Measurements from ENCODE around the gene LAX1.
A peak's percentile ranks its signal among the peaks of the same experiment; 100 is the strongest.
"Not testable (repeated sequence)": the region's sequence is repeated elsewhere in the genome, so short reads cannot be mapped to it uniquely, and the experiment has no call there.

The LAX1 gene

DNA sequence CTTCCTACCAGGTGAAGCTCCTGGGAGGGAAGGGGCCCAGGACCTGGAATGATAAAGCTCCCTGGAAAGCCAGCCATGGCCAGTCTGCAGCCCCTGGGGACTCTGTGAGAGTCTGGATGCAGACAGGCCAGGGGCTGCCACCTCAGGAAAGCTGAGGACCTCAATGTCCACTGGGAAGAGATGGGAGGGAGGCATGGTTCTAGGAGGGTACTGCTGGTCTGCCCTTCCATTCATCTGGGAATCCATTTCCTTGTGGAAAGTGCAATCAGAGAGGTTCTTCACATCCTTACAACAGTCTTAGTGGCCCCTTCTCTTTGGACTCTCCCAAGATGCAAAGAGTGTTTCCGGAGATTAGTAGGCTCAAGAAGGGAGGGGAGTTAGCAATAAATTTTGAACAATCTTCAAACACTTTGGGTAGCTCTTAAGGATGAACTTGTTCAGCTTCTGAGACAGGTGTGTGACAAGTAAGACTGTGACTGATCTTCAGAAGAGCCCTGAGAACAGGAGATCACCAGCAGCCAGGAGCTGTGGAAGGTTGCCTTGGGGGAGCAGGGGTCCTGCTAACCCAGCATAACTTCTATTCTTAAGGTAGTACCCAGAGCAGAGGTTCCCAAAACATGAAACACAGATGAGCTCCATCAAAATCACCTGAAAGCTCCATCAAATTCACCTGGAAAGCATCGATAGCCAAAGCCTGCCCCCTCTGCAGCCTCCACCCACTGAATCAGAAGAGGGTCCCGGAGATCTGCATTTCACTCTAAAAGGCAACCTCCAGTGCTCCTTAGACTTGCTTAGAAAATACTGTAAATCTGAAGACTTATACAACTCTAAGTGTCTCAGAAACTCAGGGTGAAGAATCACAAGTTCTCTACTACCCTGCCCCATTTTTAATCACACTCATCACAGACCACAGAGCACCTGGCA is 616 bp upstream of the LAX1 start:
- no peak for DNase-seq (ENCODE audit: low read depth in 2 of 2, low spot score in 1 of 2)

DNA sequence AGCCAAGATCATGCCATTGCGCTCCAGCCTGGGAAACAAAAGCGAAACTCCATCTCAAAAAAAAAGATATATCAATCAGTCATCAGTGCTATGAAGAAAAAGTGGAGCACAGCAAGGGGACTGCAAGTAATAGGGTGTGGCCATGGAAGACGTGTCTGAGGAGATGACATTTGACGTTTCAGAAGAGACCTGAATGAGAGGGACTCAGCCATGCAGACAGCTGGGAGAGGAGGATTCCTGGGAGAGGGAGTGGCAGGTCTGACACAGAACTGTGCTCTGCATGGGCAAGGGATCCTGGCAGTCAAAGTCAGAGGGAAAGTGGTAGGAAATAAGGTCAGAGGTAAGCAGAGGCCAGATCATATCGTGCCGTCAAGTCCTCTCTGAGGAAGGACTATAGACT is 3.3 kb downstream of the LAX1 start:
- no peak for DNase-seq (ENCODE audit: low read depth in 2 of 2, low spot score in 1 of 2)

GRCh38 chr1:203769505-203770343 is 4.7 kb downstream of the LAX1 start:
- no peak for DNase-seq (ENCODE audit: low read depth in 2 of 2, low spot score in 1 of 2)

- DNase-seq (ENCODE audit: low read depth in 2 of 2, low spot score in 1 of 2), result no peak
Observed at GRCh38 chr1:203771901-203772301, 6.9 kb downstream of the LAX1 start.

DNA sequence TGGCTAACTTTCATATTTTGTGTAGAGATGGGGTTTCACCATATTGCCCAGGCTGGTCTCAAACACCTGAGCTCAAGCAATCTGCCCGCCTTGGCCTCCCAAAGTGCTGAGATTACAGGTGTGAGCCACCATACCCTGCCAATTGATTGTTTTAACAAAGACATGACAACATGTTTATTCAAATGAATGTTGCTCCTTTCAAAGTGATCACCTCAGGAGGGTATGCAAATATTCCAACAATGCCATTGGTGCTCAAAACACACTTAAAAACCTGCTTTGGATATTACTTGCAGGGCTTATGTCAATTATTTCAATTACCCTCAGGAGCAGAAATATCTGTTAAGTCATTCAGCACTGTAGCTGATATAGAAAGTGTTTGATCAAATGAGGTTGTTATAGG is 7.9 kb downstream of the LAX1 start:
- no peak for DNase-seq (ENCODE audit: low read depth in 2 of 2, low spot score in 1 of 2)

DNA sequence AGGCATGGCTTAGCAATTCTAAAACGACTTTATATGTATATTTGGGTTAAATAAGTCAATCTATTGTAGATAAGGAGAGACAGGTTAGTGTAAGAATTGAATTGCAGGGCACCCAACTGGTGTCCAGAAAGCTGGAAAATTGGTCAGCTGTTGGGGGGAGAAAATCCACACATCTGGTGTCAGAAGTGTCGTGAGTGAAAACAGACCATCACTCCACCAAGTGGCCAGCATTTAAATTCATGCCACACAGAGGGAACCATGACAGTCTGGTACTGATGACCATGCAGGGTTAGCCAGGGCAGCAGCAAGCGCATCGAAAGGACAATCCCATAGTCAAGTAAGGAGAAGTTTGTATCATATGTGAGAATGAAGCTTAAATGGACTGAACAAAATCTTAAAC is 11.7 kb downstream of the LAX1 start:
- DNase-seq (ENCODE audit: low read depth in 2 of 2, low spot score in 1 of 2), result no peak

- no peak for DNase-seq (ENCODE audit: low read depth in 2 of 2, low spot score in 1 of 2)
Observed at GRCh38 chr1:203777596-203777995, 12.6 kb downstream of the LAX1 start.

DNA sequence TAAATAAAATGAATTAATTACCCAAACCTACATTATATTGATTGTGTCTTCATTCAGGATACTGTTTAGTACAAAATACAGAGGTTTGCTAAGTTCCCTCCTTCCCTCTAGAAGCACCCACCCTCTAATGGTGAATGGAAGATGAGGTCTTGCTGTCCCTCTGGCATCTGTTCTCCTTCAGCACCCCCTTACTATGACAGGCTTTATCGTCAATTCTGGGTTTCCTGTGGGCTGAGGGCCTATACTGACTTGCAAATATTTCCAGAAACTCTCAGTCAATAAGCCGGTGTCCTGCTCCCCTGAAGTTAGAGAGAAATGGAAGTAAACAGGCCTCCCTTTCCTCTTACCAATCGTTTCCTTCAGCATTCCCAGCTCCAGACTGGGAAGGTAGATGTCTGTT is 13.2 kb downstream of the LAX1 start:
- DNase-seq (ENCODE audit: low read depth in 2 of 2, low spot score in 1 of 2), result no peak

- DNase-seq (ENCODE audit: low read depth in 2 of 2, low spot score in 1 of 2), result no peak
Observed at GRCh38 chr1:203778789-203779188, 13.8 kb downstream of the LAX1 start.

- no peak for DNase-seq (ENCODE audit: low read depth in 2 of 2, low spot score in 1 of 2)
Observed at GRCh38 chr1:203781962-203782361, 17.0 kb downstream of the LAX1 start.

DNA sequence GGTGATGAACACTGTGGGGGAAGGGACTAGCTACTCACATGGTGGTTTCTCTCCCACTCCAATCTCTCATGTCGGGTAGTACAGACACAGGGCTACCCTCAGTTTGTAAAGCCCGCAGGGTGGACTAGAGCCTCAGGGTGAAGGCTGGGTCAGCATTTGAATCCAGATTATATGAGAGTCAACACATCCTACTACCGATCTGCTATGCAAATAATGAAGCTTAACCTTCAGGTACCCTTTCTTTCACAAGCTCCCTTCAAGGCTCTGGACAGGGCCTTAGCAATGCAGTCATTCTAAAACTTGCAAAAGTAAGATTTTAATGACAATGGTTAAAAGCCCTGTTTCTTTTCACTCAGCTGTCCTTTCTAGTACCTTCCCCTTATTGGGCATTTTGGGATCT is 25.0 kb downstream of the LAX1 start:
- DNase-seq (ENCODE audit: low read depth in 2 of 2, low spot score in 1 of 2), result no peak

DNA sequence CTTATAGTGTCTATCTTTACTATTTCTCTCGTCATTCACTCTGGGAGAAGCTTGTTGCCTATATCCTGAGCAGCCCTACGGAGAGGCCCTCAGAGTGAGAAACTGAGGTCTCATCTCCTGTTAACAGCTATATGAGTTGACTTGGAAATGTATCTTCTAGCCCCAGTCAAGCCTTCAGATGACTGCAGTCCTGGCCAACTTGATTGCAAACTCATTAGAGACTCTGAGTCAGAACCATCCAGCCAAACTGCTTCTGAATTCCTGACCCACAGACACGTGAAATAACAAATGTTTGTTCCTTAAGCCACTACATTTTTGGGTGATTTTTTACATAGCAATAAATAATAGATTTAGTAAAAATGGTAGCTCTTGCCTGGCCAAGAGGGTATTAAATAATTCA is 26.5 kb downstream of the LAX1 start:
- DNase-seq (ENCODE audit: low read depth in 2 of 2, low spot score in 1 of 2), result no peak

DNA sequence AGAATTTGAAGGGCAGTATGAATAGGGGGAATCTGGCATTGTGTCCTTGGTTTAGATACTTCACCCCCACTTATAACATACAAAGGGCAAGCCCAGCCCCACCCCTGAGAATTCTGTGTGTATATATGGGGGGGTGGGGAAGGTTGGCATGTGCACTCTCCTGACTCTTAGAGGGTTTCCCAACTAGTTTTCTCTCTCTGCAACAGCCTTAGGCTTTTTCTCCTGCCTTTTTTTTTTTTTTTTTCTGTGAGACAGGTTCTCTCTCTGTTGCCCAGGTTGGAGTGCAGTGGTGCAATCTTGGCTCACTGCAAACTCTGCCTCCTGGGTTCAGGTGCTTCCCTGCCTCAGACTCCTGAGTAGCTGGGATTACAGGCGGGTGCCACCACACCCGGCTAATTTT is 27.5 kb downstream of the LAX1 start:
- no peak for DNase-seq (ENCODE audit: low read depth in 2 of 2, low spot score in 1 of 2)

DNA sequence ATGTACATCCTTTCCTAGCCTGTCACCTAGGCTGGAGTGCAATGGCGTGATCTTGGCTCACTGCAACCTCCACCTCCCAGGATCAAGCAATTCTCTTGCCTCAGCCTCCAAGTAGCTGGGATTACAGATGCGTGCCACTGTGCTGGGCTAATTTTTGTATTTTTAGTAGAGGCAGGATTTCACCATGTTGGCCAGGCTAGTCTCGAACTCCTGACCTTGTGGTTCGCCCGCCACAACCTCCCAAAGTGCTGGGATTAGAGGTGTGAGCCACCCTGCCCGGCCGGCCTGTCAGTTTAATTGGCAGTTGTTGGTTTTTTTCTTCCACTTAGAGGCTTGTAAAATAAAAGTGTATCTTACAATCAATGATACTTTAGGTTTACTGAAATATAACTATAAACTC is 28.6 kb downstream of the LAX1 start:
- not testable (repeated sequence) for DNase-seq (ENCODE audit: low read depth in 2 of 2, low spot score in 1 of 2)

DNA sequence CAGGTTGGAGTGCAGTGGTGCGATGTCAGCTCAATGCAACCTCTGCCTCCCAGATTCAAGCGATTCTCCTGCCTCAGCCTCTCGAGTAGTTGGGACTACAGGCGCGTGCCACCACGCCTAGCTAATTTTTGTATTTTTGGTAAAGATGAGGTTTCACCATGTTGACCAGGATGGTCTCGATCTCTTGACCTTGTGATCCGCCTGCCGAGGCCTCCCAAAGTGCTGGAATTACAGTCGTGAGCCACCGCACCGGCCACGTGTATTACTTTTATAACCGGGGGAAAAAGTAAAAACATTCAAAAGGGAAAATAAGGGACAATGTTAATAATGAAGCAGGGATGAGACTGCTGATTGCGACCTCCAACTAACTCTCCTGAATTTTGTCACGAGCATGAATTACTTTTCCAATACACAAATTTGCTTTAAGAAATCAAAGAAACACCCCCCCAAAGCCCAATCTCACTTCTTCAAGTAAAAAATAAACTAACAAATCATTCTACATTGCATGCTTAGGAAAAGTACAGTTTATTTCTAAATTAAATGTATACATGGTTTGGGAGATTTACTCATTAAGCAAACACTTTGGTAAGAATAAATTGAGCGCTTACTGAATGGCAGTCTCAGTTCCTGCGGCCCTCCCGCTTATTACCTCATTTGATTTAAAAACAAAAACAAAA is 29.9 kb downstream of the LAX1 start:
- DNase-seq (ENCODE audit: low read depth in 2 of 2, low spot score in 1 of 2), result no peak

GRCh38 chr1:203795441-203796235 is 30.7 kb downstream of the LAX1 start, which contains the start of the genes ZBED6 and ZC3H11A:
TSS of gene ZBED6 (plus strand) at chr1:203795623. CDS start at chr1:203797523, 1,900 bp downstream.
TSS of gene ZC3H11A (plus strand) at chr1:203795623. CDS start at chr1:203817071, 21,448 bp downstream.
- peak; percentile 97 to 98 for DNase-seq (ENCODE audit: low read depth in 2 of 2, low spot score in 1 of 2)

DNA sequence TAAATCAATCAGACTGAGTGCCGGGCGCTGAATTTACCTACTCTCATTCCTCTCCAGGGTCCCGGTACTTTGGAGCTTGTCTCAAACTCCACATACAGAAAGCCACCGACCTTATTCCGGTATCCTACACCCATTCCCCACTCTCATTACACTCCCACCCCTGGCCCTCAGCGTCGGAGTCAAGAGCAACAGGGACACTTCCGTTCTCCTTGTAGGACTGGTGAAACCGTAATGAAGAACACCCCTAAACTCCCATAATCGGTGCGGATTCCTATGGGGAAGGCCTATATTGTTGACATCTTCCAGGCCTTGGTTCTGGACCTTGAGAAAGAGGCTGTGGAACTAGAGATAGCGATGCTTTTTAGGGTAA is 31.2 kb downstream of the LAX1 start:
- DNase-seq (ENCODE audit: low read depth in 2 of 2, low spot score in 1 of 2), result no peak

- no peak for DNase-seq (ENCODE audit: low read depth in 2 of 2, low spot score in 1 of 2)
Observed at GRCh38 chr1:203797216-203797615, 32.2 kb downstream of the LAX1 start.

GRCh38 chr1:203797948-203798655 is 33.1 kb downstream of the LAX1 start:
- no peak for DNase-seq (ENCODE audit: low read depth in 2 of 2, low spot score in 1 of 2)

DNA sequence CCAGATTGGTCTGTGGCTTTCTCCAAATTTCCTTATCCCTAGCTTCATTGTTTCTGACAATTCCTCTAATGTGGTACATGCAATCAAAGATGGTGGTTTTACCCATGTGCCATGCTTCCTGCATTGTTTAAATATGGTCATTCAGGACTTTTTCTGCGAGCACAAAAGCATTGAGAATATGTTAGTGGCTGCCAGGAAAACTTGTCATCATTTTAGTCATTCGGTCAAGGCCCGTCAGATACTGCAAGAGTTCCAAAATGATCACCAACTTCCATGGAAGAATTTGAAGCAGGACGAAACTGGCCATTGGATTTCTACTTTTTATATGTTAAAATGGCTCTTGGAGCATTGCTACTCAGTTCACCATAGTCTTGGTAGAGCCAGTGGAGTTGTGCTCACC is 34.2 kb downstream of the LAX1 start:
- DNase-seq (ENCODE audit: low read depth in 2 of 2, low spot score in 1 of 2), result no peak

Measured in stimulated activated CD8-positive, alpha-beta memory T cell treated with anti-CD3 and anti-CD28 coated beads, Interleukin-4, amount 100 ng/mL, for 4 hours (primary cell).